Measurements from ENCODE around the gene FOSL1. TPM values are rescaled to one million over a fixed set of nuclear protein-coding genes. Genes with fewer than 3 reads are reported as not detected.
A peak's percentile ranks its signal among the peaks of the same experiment; 100 is the strongest.

The FOSL1 gene
- total and polyA plus RNA-seq, 2 of the 13 experiments (the other 11 are each of a cell fraction or from before 2014, with no cell fraction given), result 4.0 to 4.1 TPM

GRCh38 chr11:65900125-65900898 is at the start of gene FOSL1 (continued):
- TF ChIP-seq, protein P1, sequence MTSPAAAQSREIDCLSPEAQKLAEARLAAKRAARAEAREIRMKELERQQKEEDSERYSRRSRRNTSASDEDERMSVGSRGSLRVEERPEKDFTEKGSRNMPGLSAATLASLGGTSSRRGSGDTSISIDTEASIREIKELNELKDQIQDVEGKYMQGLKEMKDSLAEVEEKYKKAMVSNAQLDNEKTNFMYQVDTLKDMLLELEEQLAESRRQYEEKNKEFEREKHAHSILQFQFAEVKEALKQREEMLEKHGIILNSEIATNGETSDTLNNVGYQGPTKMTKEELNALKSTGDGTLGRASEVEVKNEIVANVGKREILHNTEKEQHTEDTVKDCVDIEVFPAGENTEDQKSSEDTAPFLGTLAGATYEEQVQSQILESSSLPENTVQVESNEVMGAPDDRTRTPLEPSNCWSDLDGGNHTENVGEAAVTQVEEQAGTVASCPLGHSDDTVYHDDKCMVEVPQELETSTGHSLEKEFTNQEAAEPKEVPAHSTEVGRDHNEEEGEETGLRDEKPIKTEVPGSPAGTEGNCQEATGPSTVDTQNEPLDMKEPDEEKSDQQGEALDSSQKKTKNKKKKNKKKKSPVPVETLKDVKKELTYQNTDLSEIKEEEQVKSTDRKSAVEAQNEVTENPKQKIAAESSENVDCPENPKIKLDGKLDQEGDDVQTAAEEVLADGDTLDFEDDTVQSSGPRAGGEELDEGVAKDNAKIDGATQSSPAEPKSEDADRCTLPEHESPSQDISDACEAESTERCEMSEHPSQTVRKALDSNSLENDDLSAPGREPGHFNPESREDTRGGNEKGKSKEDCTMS (CRISPR knock-in tag; conservative IDR thresholded peaks at IDR 0.05), result no peak
- peak; percentile 50; the same call in 1 of the 2 replicates for TF ChIP-seq ZNF264 (CRISPR knock-in tag; IDR thresholded peaks at IDR 0.05)
- TF ChIP-seq ZNF280B (CRISPR knock-in tag; IDR thresholded peaks at IDR 0.05; ENCODE audit: borderline replicate concordance), result peak; percentile 21; the same call in 1 of the 2 replicates
- no peak for TF ChIP-seq ZNF260 (CRISPR knock-in tag; IDR thresholded peaks at IDR 0.05; ENCODE audit: borderline replicate concordance, low read depth)
- TF ChIP-seq, protein P2, sequence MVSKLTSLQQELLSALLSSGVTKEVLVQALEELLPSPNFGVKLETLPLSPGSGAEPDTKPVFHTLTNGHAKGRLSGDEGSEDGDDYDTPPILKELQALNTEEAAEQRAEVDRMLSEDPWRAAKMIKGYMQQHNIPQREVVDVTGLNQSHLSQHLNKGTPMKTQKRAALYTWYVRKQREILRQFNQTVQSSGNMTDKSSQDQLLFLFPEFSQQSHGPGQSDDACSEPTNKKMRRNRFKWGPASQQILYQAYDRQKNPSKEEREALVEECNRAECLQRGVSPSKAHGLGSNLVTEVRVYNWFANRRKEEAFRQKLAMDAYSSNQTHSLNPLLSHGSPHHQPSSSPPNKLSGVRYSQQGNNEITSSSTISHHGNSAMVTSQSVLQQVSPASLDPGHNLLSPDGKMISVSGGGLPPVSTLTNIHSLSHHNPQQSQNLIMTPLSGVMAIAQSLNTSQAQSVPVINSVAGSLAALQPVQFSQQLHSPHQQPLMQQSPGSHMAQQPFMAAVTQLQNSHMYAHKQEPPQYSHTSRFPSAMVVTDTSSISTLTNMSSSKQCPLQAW (CRISPR knock-in tag; IDR thresholded peaks at IDR 0.05), result peak; percentile 78
- TF ChIP-seq NFYC (CRISPR knock-in tag; IDR thresholded peaks at IDR 0.05), result 0 out of 2 replicates have a peak, but pooled peaks have one; percentile 31
- TF ChIP-seq NR1H2 (CRISPR knock-in tag; IDR thresholded peaks at IDR 0.05; ENCODE audit: borderline replicate concordance, low read depth), result no peak
- no peak for TF ChIP-seq ZSCAN25 (CRISPR knock-in tag; IDR thresholded peaks at IDR 0.05)
- TF ChIP-seq SRF (IDR thresholded peaks at IDR 0.05; ENCODE audit: low read depth, low read length), result peak; percentile 99
- no peak for TF ChIP-seq KDM5A (IDR thresholded peaks at IDR 0.05; ENCODE audit: borderline replicate concordance, low read length)
- TF ChIP-seq ZNF296 (CRISPR knock-in tag; conservative IDR thresholded peaks at IDR 0.05), result no peak
- TF ChIP-seq NBN (conservative IDR thresholded peaks at IDR 0.05), result no peak
- no peak for TF ChIP-seq MTA1 (CRISPR knock-in tag; IDR thresholded peaks at IDR 0.05; ENCODE audit: borderline replicate concordance)
- TF ChIP-seq ZNF281 (CRISPR knock-in tag; IDR thresholded peaks at IDR 0.05; ENCODE audit: borderline replicate concordance), result peak; percentile 24; the same call in 1 of the 2 replicates
- no peak for TF ChIP-seq PBX2 (CRISPR knock-in tag; IDR thresholded peaks at IDR 0.05)
- no peak for TF ChIP-seq ZBTB20 (CRISPR knock-in tag; IDR thresholded peaks at IDR 0.05; ENCODE audit: borderline replicate concordance, low read depth)
- peak; percentile 81; the same call in 1 of the 2 replicates for TF ChIP-seq KDM2A (CRISPR knock-in tag; IDR thresholded peaks at IDR 0.05; ENCODE audit: borderline replicate concordance, low read depth)
- TF ChIP-seq, protein P3, sequence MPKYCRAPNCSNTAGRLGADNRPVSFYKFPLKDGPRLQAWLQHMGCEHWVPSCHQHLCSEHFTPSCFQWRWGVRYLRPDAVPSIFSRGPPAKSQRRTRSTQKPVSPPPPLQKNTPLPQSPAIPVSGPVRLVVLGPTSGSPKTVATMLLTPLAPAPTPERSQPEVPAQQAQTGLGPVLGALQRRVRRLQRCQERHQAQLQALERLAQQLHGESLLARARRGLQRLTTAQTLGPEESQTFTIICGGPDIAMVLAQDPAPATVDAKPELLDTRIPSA (CRISPR knock-in tag; IDR thresholded peaks at IDR 0.05; ENCODE audit: borderline replicate concordance), result no peak
